ENCODE measurements around the gene NTSR1.

The NTSR1 gene

GRCh38 chr20:62719250-62719935 lies 10.8 kb downstream of the NTSR1 start:
- Mint-ChIP-seq H3K4me1 (peaks cover 10% of the 10 kb centered on the region), H3K4me3 (no peak overlapping the region), H3K27me3 (no peaks in the 10 kb centered on the region), H3K36me3 (ENCODE audit: insufficient read depth) (no peaks in the 10 kb centered on the region), H3K9me3 (peaks cover 7% of the 10 kb centered on the region), H3K27ac (ENCODE audit: low read depth) (no peak overlapping the region)
- DNase-seq (ENCODE audit: low spot score in 2 of 2) (no peak), ATAC-seq (replicated peaks; ENCODE audit: extremely low read depth, poor library complexity, severe bottlenecking) (no peak)

- H3K27ac Mint-ChIP-seq (ENCODE audit: low read depth), result no peak overlapping the region
- H3K4me3 Mint-ChIP-seq, result no peak overlapping the region
- H3K36me3 Mint-ChIP-seq (ENCODE audit: insufficient read depth), result no peaks in the 10 kb centered on the region
- H3K9me3 Mint-ChIP-seq, result peaks cover 7% of the 10 kb centered on the region
- peaks cover 13% of the 10 kb centered on the region for H3K27me3 Mint-ChIP-seq
- no peak for ATAC-seq (replicated peaks; ENCODE audit: extremely low read depth, poor library complexity, severe bottlenecking)
- no peak for DNase-seq (ENCODE audit: low spot score in 2 of 2)
- H3K4me1 Mint-ChIP-seq, result peaks cover under 1% of the 10 kb centered on the region
Observed at GRCh38 chr20:62721511-62722370, 13.1 kb downstream of the NTSR1 start.

- no peaks in the 10 kb centered on the region for H3K36me3 Mint-ChIP-seq (ENCODE audit: insufficient read depth)
- no peak overlapping the region for H3K4me3 Mint-ChIP-seq
- H3K27ac Mint-ChIP-seq (ENCODE audit: low read depth), result no peak overlapping the region
- peaks cover 13% of the 10 kb centered on the region for H3K27me3 Mint-ChIP-seq
- no peak for ATAC-seq (replicated peaks; ENCODE audit: extremely low read depth, poor library complexity, severe bottlenecking)
- no peak for DNase-seq (ENCODE audit: low spot score in 2 of 2)
- no peaks in the 10 kb centered on the region for H3K4me1 Mint-ChIP-seq
- peaks cover 7% of the 10 kb centered on the region for H3K9me3 Mint-ChIP-seq
Observed at GRCh38 chr20:62722627-62723026, 14.0 kb downstream of the NTSR1 start.

- Mint-ChIP-seq H3K4me3 (no peak overlapping the region), H3K4me1 (peaks cover 3% of the 10 kb centered on the region), H3K36me3 (ENCODE audit: insufficient read depth) (no peaks in the 10 kb centered on the region), H3K27me3 (peaks cover 13% of the 10 kb centered on the region), H3K9me3 (peaks cover 7% of the 10 kb centered on the region), H3K27ac (ENCODE audit: low read depth) (no peak overlapping the region)
- ATAC-seq (replicated peaks; ENCODE audit: extremely low read depth, poor library complexity, severe bottlenecking) (no peak), DNase-seq (ENCODE audit: low spot score in 2 of 2) (no peak)
Observed at GRCh38 chr20:62723351-62723750, 14.7 kb downstream of the NTSR1 start.

- ATAC-seq (replicated peaks; ENCODE audit: extremely low read depth, poor library complexity, severe bottlenecking) (no peak), DNase-seq (ENCODE audit: low spot score in 2 of 2) (no peak)
- no peak overlapping the region for H3K27ac Mint-ChIP-seq (ENCODE audit: low read depth)
- H3K9me3 Mint-ChIP-seq, result peaks cover 7% of the 10 kb centered on the region
- H3K4me3 Mint-ChIP-seq, result no peak overlapping the region
- H3K27me3 Mint-ChIP-seq, result peaks cover 13% of the 10 kb centered on the region
- peaks cover 6% of the 10 kb centered on the region for H3K4me1 Mint-ChIP-seq
- H3K36me3 Mint-ChIP-seq (ENCODE audit: insufficient read depth), result no peaks in the 10 kb centered on the region
Observed at GRCh38 chr20:62723768-62724450, 15.3 kb downstream of the NTSR1 start.

GRCh38 chr20:62724692-62725595 lies 16.3 kb downstream of the NTSR1 start:
- H3K36me3 Mint-ChIP-seq (ENCODE audit: insufficient read depth), result no peaks in the 10 kb centered on the region
- H3K4me3 Mint-ChIP-seq, result no peak overlapping the region
- peaks cover 6% of the 10 kb centered on the region for H3K4me1 Mint-ChIP-seq
- ATAC-seq (replicated peaks; ENCODE audit: extremely low read depth, poor library complexity, severe bottlenecking), result no peak
- H3K9me3 Mint-ChIP-seq, result peaks cover 7% of the 10 kb centered on the region
- H3K27me3 Mint-ChIP-seq, result peaks cover 13% of the 10 kb centered on the region
- no peak overlapping the region for H3K27ac Mint-ChIP-seq (ENCODE audit: low read depth)
- no peak for DNase-seq (ENCODE audit: low spot score in 2 of 2)

GRCh38 chr20:62725596-62726268 lies 17.1 kb downstream of the NTSR1 start:
- no peak overlapping the region for H3K4me3 Mint-ChIP-seq
- peaks cover 13% of the 10 kb centered on the region for H3K27me3 Mint-ChIP-seq
- H3K36me3 Mint-ChIP-seq (ENCODE audit: insufficient read depth), result peaks cover 1% of the 10 kb centered on the region
- ATAC-seq (replicated peaks; ENCODE audit: extremely low read depth, poor library complexity, severe bottlenecking) (no peak), DNase-seq (ENCODE audit: low spot score in 2 of 2) (no peak)
- H3K27ac Mint-ChIP-seq (ENCODE audit: low read depth), result no peak overlapping the region
- peaks cover 6% of the 10 kb centered on the region for H3K4me1 Mint-ChIP-seq
- H3K9me3 Mint-ChIP-seq, result peaks cover 2% of the 10 kb centered on the region

- H3K27ac Mint-ChIP-seq (ENCODE audit: low read depth), result no peak overlapping the region
- DNase-seq (ENCODE audit: low spot score in 2 of 2) (no peak), ATAC-seq (replicated peaks; ENCODE audit: extremely low read depth, poor library complexity, severe bottlenecking) (no peak)
- H3K4me3 Mint-ChIP-seq, result no peak overlapping the region
- H3K36me3 Mint-ChIP-seq (ENCODE audit: insufficient read depth), result peaks cover 3% of the 10 kb centered on the region
- peaks cover 6% of the 10 kb centered on the region for H3K4me1 Mint-ChIP-seq
- peaks cover 13% of the 10 kb centered on the region for H3K27me3 Mint-ChIP-seq
- no peaks in the 10 kb centered on the region for H3K9me3 Mint-ChIP-seq
Observed at GRCh38 chr20:62726276-62726675, 17.6 kb downstream of the NTSR1 start.

- Mint-ChIP-seq H3K27ac (ENCODE audit: low read depth) (no peak overlapping the region), H3K4me1 (peaks cover 6% of the 10 kb centered on the region), H3K36me3 (ENCODE audit: insufficient read depth) (peaks cover 3% of the 10 kb centered on the region), H3K4me3 (no peak overlapping the region), H3K9me3 (no peaks in the 10 kb centered on the region), H3K27me3 (peaks cover 13% of the 10 kb centered on the region)
- no peak for ATAC-seq (replicated peaks; ENCODE audit: extremely low read depth, poor library complexity, severe bottlenecking)
- no peak for DNase-seq (ENCODE audit: low spot score in 2 of 2)
Observed at GRCh38 chr20:62726716-62727583, 18.3 kb downstream of the NTSR1 start.

GRCh38 chr20:62727584-62728027 lies 19.0 kb downstream of the NTSR1 start:
- no peak for DNase-seq (ENCODE audit: low spot score in 2 of 2)
- H3K36me3 Mint-ChIP-seq (ENCODE audit: insufficient read depth), result peaks cover 3% of the 10 kb centered on the region
- peaks cover 13% of the 10 kb centered on the region for H3K27me3 Mint-ChIP-seq
- no peaks in the 10 kb centered on the region for H3K9me3 Mint-ChIP-seq
- H3K4me3 Mint-ChIP-seq, result no peak overlapping the region
- no peak for ATAC-seq (replicated peaks; ENCODE audit: extremely low read depth, poor library complexity, severe bottlenecking)
- H3K4me1 Mint-ChIP-seq, result peaks cover 6% of the 10 kb centered on the region
- H3K27ac Mint-ChIP-seq (ENCODE audit: low read depth), result no peak overlapping the region

All from central memory CD8-positive, alpha-beta T cell (primary cell).